ENCODE results near the gene PFN4.

The PFN4 gene

DNA sequence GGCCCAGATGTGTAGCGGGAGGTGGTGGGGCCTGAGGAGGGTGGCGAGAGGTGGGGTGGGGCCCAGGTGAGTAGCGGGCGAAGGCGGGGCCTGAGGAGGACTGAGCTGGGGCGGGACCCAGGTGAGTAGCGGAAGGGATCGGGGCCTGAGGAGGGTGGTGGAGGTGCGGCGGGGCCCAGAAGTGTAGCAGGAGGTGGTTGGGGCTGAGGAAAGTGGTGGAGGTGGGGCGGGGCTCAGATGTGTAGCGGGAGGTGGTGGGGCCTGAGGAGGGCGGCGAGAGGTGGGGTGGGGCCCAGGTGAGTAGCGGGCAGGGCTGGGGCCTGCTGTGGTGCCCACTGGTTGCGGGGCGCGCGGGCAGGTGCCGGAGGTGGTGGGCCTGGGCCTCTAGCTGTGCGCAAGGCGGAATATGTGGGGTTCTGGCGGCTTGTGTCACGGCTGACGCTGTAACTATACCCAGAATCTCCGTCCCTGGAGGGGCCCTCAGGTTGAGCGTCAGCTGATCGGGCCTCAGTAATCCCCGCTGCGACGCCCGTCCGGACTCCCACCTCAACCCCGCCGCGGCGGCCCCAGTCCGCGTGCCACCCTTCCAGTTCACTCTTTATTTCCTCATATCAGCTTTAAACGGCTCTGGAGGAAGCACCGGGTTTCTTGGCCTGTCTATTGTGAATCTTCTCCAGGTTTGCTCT, 46.1 kb downstream of the PFN4 start:
- DNase-seq, result no peak

DNA sequence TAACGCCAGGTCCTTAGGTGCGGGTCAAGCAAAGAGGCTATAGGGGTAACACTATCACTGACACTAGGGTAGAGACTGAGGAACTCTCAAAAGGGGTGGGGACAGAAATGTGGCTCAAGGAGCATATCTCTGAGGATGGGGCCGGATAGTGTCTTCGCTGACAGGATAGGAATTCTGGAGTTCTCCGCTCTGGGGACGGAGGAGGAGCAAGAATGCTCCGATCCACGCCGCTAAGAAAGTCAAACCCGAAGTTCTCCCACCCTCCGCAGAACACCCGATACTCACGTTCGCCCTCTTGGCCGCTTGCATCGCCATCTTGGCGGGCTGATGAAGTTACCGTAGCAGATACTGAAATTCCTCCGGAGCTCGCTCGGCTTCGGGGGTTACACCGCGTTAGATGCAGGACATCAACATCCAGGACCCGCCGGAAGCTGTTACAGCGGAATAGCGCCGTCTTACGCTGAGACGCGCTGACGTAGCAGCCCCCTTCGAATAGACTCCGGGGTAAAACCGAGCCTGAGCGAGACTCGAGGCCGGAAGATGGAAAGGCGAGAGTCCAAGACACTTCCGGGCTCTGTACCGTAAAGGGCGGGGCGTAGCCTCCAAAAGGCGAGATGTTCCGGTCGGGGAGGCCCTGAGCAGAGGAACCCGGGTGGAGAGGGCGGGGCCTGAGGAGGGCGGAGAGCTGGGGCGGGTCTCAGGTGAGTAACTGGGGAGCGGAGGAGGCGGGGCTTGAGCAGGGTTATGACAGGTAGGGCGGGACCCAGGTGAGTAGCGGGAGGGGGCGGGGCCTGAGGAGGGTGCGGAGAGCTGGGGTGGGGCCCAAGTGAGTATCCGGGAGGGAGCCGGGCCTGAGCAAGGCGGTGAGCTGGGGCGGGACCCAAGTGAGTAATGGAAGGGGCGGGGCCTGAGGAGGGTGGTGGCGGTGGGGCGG, 47.0 kb downstream of the PFN4 start, which contains the start of gene SF3B6:
TSS of gene SF3B6 (minus strand) at position 412 of the 934 bp plus-strand sequence. CDS start at position 315, 97 bp downstream.
- peak; percentile 100 for DNase-seq

DNA sequence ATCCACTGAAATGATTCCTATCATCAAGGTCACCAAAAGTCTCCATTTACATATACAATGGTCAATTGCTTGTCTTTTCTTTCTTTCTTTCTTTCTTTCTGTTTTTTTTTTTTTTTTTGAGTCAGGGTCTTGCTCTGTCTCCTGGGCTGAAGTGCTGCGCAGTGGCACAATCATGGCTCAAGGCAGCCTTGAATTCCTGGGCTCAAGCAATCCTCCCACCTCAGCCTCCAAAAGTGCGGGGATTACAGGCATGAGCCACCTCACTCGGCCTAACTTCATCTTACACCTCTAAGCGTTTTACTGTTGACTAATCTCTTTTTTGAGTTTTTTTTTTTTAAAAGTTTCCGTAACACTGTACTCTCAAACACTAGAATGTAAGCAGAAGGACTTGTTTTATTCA, 47.9 kb downstream of the PFN4 start:
- no peak for DNase-seq

DNA sequence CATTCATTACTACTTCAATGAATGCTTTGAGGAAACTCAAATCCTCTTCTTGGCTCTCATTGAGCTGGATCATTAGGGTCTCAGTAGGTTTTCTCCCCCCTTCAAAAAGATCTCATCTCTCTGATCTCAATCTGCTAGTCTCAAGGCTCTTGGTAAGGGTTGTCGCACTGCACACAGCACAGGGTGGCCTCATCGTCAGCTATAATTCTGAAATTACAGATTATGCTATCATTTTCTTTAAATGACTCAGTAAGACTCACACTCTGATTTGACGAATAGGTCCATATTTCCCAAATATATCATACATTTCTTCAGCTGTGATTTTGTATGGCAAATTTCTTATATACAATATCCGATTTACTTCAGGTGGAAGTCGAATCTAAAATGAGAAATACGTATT, 49.3 kb downstream of the PFN4 start:
- DNase-seq, result no peak

DNA sequence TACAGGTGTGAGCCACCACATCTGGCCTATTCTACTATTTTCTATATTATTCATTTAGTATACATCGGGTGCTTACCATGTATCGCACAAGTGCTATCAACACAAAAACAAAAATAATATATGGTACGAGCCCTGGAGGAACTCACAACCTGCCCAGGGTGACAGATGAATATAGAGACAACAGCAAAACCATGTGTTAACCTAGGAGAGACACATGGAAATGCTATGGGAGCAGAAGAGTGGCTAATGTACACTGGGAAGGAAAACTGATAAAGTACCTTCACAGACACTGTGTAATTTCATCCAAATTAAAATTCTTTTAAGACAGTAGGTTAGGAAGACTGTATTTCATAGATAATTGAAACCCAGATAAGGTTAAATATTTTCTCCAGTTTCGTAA, 50.9 kb downstream of the PFN4 start:
- no peak for DNase-seq

DNA sequence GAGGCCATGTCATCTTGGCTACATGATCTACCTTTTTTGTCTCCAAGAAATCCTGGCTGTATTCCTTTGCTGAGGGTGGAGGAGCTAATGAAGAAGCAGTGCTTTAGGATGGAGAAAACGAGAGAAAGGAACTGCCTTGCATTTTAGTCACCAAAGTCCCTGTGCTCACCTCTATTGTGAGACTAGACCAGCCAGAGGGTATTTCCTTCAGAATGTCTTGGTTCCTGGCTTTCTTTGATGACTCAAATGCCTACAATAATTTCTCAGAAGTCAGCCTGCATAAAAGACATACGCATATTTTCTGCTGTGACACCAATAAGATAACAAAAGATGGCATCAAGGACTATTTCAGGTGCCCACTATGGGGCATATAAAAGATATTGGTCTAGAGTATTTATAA, 57.8 kb downstream of the PFN4 start:
- DNase-seq, result no peak

Data from stimulated activated naive CD4-positive, alpha-beta T cell treated with Interleukin-2 at 50 U/mL for 16 hours (primary cell).